Right lobe of liver (tissue), 6 donors: Measurements from ENCODE around the gene EXOC2. TPM values are rescaled to one million over a fixed set of nuclear protein-coding genes. Genes with fewer than 3 reads are reported as not detected.

ENCODE experiments used
- ATAC-seq, 4 donors: fragments of 200-7000 bp; cut with Tn5 transposase; one replicate each; pipeline ENCODE4 v1.9.1; 2020; ENCODE audit warnings: mild to moderate bottlenecking in 4 of 4, moderate library complexity in 4 of 4
- DNase-seq, 3 donors: peaks; one replicate each; pipeline ENCODE4 v3.0.0-alpha.2; 2020
- H3K27ac ChIP-seq, 3 donors: fragments of 200-600 bp; one replicate each; pipeline ENCODE4 v1.8.0; 2022
- H3K27me3 ChIP-seq, 2 donors: fragments of 200-600 bp; one replicate each; pipeline ENCODE4 v1.8.0; 2022
- H3K36me3 ChIP-seq, 4 donors: fragments of 200-600 bp; sonication (generic) in 1 of 4; one replicate each; pipeline versions ENCODE4 v1.5.1 to v1.8.0; 2017 to 2022; ENCODE audit warnings: control low read depth in 1 of 4
- H3K4me1 ChIP-seq, 4 donors: fragments of 200-600 bp; sonication (generic) in 1 of 4; one replicate each; pipeline versions ENCODE4 v1.5.1 to v1.8.0; 2017 to 2022; ENCODE audit warnings: control low read depth in 1 of 4
- H3K4me3 ChIP-seq, 3 donors: fragments of 200-600 bp; one replicate each; pipeline ENCODE4 v1.8.0; 2022
- H3K9me3 ChIP-seq, 4 donors: fragments of 200-600 bp; sonication (generic) in 1 of 4; one replicate each; pipeline versions ENCODE4 v1.5.1 to v1.8.0; 2017 to 2022; ENCODE audit warnings: control low read depth in 1 of 4
- POLR2A ChIP-seq: fragments of 450-650 bp; IDR thresholded peaks from one replicate; pipeline ENCODE4 v1.6.1; 2017; ENCODE audit warnings: antibody characterized with exemption, mild to moderate bottlenecking
- WGBS: methylation state at CpG from one replicate; pipeline ENCODE4 v1.1.6; 2018; ENCODE audit warnings: low coverage, low lambda C conversion rate; ENCODE audit not compliant: insufficient coverage; ENCODE audit errors: missing lambda C conversion rate; 5-methylcytosine and 5-hydroxymethylcytosine counted together
- intact Hi-C, 2 donors: fragments of 100-400 bp; cut with DNase I; formaldehyde crosslinking; loops; one replicate each; pipeline versions ENCODE4 v1.11.2 to v1.14.1; 2022
- total RNA-seq, 6 experiments: library from RNA; depleted of rRNA in 2 of 6; stranded (reverse); fragments of >200 nt in 2 of 6; fragmentation: NEBNext Ultra II Directional in 3 of 6; extraction: Animal tissue kit (Norgen Biotek cat#: 25700) in 3 of 6; gene quantifications; one replicate each; pipeline versions ENCODE4 v1.1.0 to v1.2.4, GENCODE V29; 2016 to 2023
- TF ChIP-seq, protein P1 (sequence below), 4 donors: fragments of 200-600 bp in 3 of 4; fragments of 450-650 bp in 1 of 4; IDR thresholded peaks; one replicate each; pipeline versions ENCODE4 v1.5.1 to v1.8.0; 2016 to 2022; ENCODE audit warnings: antibody characterized with exemption in 4 of 4, mild to moderate bottlenecking in 2 of 4
- donor health status: DM: no; HTN: yes; CAD: no.
- donor health status: DM: no; HTN: no; CAD: no.
- donor health status: DM: no; HTN: no; CAD: no.
- donor health status: DM: no; HTN: yes; CAD: no.
- donor health status: DM: no; HTN: yes; CAD: no.

The EXOC2 gene
- total RNA-seq, 6 experiments from 2014 or later = 7.1 to 12.8 (median 10.5) TPM

DNA sequence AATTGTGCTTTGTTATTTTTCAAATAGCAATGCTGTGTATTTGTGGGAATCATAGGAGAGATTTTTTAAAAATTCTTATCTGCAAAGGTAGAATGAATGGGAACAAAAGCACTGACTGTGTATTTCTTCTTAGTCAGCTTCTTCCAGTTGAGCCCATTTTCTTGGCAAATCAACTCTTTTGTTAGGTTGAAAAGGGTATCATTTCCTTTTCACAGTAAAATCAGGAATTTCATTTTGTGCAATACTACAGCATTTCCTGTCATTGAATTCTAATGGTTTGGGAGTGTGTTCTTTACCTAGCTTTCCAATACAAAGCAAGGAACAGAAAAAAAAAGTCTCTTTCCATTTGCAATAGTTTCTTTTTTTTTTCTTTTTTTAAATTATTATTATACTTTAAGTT is 19.0 kb upstream of the EXOC2 start:
- H3K4me3 ChIP-seq = no peak overlapping the region
- peak overlapping the region in 1 of 3 donors; percentile 84 for H3K27ac ChIP-seq
- no peak for TF ChIP-seq POLR2A
- TF ChIP-seq, protein P1, sequence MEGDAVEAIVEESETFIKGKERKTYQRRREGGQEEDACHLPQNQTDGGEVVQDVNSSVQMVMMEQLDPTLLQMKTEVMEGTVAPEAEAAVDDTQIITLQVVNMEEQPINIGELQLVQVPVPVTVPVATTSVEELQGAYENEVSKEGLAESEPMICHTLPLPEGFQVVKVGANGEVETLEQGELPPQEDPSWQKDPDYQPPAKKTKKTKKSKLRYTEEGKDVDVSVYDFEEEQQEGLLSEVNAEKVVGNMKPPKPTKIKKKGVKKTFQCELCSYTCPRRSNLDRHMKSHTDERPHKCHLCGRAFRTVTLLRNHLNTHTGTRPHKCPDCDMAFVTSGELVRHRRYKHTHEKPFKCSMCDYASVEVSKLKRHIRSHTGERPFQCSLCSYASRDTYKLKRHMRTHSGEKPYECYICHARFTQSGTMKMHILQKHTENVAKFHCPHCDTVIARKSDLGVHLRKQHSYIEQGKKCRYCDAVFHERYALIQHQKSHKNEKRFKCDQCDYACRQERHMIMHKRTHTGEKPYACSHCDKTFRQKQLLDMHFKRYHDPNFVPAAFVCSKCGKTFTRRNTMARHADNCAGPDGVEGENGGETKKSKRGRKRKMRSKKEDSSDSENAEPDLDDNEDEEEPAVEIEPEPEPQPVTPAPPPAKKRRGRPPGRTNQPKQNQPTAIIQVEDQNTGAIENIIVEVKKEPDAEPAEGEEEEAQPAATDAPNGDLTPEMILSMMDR (IDR thresholded peaks at IDR 0.05) = no peak
- intact Hi-C loops = no loop called here
- no peak for ATAC-seq
- H3K9me3 ChIP-seq = no peaks in the 10 kb centered on the region
- no peaks in the 10 kb centered on the region for H3K4me1 ChIP-seq
- DNase-seq = no peak
- no peaks in the 10 kb centered on the region for H3K27me3 ChIP-seq
- H3K36me3 ChIP-seq = no peaks in the 10 kb centered on the region

DNA sequence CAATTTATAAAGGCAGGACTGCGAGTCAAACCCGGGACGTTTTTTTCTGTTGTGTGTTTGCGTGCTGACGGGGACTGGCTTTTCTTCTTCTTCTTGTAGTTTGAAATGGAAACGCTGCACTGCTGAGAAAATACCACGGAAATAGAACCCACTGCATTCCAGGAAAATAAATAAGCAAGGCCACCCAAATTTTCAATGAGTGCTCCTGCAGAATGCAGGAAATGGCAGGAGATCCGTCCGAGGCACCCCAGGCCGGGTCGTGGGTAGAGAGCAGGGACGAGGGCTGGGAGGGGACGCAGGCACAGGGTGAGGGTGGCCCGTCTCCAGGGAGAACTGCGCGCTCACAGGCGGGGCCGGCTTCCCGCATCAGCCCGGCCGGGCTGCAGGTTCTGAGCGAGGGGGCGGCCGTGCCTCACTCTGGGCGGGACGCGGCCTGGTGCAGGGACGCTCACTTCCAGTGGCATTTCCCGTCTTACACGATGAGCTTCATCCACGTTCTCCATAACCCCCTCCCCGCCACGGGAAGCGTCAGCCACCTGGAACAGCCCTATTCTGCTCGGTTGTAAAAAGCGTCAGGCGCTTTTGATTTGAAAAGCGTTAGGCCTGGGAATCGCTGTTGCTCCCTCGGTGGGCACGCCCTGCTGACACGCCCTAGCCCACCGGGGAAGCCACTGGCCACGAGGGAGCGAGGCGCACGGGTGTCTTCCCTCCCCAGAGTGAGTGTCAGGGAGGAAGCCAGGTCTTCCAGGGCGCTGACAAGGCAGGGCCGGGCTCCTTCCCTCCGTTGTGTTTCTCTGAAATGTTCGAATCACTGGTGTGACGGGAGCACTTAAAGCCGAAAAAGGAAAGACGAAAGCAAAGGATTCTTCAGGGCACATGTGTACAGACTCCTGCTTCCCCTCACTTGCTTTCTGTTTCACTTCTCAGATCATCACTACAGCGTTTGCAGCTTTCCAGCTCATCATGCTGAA is 17.9 kb upstream of the EXOC2 start:
- H3K27ac ChIP-seq = peak overlapping the region; percentile 52 to 84 (median 84)
- H3K27me3 ChIP-seq = no peaks in the 10 kb centered on the region
- intact Hi-C loops = no loop called here
- no peaks in the 10 kb centered on the region for H3K4me1 ChIP-seq
- peak; percentile 32 for TF ChIP-seq POLR2A
- TF ChIP-seq, protein P1 (IDR thresholded peaks at IDR 0.05) = no peak
- 2% methylated on average over 27 of the region's 55 CpGs for WGBS
- H3K36me3 ChIP-seq = no peaks in the 10 kb centered on the region
- H3K9me3 ChIP-seq = no peaks in the 10 kb centered on the region
- ATAC-seq (peak; percentile 88 to 93 (median 92)), DNase-seq (peak; percentile 52 to 70 (median 66))
- peak overlapping the region; percentile 62 to 69 (median 65) for H3K4me3 ChIP-seq

DNA sequence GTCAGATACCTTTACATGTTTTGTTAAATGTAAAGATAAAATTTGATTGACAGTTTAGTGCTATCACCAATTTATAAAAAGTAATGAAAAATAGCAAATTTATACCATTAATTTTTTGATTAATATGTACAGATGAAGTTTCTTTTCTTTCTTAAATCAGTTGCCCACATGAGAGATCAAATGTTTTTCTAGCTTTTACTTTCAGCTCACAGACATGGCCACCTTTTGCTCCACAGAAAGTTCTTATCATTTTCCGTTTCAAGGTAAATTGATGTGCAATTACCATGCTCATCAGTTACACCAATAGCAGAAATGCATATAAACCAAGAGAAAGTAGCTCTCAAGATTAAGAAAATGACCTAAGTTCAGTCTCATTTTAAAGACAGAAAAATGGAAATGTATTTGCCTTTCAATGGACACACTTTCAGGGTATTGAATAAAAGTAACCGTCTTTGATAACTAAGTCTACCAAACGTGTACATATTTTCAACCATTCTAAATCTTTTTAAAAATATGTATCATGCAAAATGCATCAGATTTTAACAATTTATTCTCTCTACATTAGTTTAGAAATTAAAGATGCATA is 16.6 kb upstream of the EXOC2 start:
- Histone ChIP-seq H3K4me3 (no peak overlapping the region), H3K9me3 (no peaks in the 10 kb centered on the region), H3K27me3 (no peaks in the 10 kb centered on the region), H3K36me3 (no peaks in the 10 kb centered on the region), H3K4me1 (peaks cover 0 to 9% (median 1%) of the 10 kb centered on the region in 4 donors), H3K27ac (no peak overlapping the region)
- intact Hi-C loops = no loop called here
- ATAC-seq (no peak), DNase-seq (no peak)
- 72% methylated on average over 3 of the region's 3 CpGs for WGBS
- TF ChIP-seq, protein P1 (IDR thresholded peaks at IDR 0.05) = no peak
- TF ChIP-seq POLR2A = no peak

GRCh38 chr6:708237-708598 is 15.3 kb upstream of the EXOC2 start:
- H3K36me3 ChIP-seq = no peaks in the 10 kb centered on the region
- TF ChIP-seq POLR2A = no peak
- TF ChIP-seq, protein P1 (IDR thresholded peaks at IDR 0.05) = no peak
- H3K9me3 ChIP-seq = no peaks in the 10 kb centered on the region
- ATAC-seq = no peak
- no peaks in the 10 kb centered on the region for H3K27me3 ChIP-seq
- no peak overlapping the region for H3K27ac ChIP-seq
- no peak for DNase-seq
- no peak overlapping the region for H3K4me3 ChIP-seq
- WGBS = 71% methylated on average over 6 of the region's 6 CpGs
- intact Hi-C loops = no loop called here
- peaks cover 0 to 10% (median 3%) of the 10 kb centered on the region in 4 donors for H3K4me1 ChIP-seq
